GM20000 (cell line): ENCODE results near the gene POR.
A peak's percentile ranks its signal among the peaks of the same experiment; 100 is the strongest.
"Not testable (repeated sequence)": the region's sequence is repeated elsewhere in the genome, so short reads cannot be mapped to it uniquely, and the experiment has no call there.

Source experiments
- DNase-seq: peaks from one replicate; pipeline ENCODE4 v3.0.0; 2012; ENCODE audit warnings: low spot score
- TF ChIP-seq, protein P1 (sequence below): IDR thresholded peaks from 2 replicates; pipeline ENCODE4 v1.5.1; 2012; ENCODE audit warnings: mild to moderate bottlenecking, control low read depth; ENCODE audit errors: extremely low read depth, missing control alignments

Gene POR

DNA sequence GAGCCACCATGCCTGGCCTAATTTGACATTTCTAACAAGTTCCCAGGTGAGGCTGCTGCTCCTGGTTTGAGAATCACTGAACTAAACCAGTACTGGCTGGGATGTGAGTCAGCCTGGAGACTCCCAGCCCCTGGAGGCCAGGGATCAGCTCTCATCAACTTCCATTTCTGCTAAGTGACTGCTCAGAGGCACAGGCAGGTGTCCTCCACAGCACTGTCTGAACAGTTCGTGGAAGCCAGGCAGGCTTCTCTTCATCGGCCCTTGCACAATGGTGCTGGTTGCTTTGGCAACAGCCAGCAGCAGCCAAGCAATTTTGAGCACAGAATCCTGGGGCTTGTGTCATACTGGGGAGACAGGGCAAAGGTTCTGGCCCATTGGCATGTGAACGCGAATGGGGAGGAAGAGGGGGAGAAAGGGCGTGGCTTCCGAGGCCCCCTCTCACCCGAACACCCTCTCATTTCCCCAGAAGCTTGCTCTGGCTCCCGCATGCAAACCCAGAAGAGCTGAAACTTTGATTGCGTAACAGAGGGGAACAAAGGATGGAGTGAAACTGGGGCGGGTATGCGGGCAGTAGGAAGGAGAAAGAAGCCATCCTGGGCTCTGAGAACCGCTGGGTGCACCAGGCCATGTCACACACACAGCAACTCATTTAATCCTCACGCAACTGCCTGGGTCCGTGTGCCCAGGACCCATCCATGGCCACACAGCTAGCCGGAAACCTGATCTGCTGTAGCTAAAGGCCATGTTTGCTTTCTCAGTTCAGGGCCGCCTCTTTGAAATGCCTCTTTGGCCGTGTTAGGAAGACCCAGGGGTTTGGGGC is 9.0 kb upstream of the POR start:
- no peak for DNase-seq
- TF ChIP-seq, protein P1, sequence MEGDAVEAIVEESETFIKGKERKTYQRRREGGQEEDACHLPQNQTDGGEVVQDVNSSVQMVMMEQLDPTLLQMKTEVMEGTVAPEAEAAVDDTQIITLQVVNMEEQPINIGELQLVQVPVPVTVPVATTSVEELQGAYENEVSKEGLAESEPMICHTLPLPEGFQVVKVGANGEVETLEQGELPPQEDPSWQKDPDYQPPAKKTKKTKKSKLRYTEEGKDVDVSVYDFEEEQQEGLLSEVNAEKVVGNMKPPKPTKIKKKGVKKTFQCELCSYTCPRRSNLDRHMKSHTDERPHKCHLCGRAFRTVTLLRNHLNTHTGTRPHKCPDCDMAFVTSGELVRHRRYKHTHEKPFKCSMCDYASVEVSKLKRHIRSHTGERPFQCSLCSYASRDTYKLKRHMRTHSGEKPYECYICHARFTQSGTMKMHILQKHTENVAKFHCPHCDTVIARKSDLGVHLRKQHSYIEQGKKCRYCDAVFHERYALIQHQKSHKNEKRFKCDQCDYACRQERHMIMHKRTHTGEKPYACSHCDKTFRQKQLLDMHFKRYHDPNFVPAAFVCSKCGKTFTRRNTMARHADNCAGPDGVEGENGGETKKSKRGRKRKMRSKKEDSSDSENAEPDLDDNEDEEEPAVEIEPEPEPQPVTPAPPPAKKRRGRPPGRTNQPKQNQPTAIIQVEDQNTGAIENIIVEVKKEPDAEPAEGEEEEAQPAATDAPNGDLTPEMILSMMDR: no peak

DNA sequence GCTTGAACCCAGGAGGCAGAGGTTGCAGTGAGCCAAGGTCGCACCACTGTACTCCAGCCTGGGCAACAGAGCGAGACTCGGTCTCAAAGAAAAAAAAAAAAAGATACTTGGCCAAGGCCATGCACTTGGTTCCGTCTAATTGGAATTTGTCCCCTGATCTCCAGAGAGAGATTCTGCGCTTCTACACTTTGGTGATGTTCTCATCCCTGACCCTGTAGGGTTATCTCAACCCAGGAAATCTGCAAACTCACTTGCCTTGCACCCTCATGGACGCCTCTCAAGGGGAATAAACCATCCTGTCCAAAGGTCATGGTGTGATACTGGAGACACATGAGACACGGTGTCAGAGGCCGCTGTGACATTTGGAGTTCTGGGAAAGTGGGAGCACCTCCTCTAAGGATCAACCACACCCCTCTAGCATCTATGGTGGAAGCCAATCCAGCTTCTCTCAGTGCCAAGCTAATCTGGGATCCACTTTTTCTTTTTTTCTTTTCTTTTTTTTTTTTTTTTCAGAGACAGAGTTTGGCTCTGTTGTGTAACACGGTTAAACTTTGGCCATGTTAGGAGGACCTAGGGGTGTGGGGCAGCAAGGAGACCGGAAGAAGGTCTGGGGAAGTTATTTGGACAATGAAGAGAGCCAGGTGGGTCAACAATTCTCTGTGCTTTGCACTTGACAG is 7.8 kb upstream of the POR start:
- TF ChIP-seq, protein P1: no peak
- no peak for DNase-seq

DNA sequence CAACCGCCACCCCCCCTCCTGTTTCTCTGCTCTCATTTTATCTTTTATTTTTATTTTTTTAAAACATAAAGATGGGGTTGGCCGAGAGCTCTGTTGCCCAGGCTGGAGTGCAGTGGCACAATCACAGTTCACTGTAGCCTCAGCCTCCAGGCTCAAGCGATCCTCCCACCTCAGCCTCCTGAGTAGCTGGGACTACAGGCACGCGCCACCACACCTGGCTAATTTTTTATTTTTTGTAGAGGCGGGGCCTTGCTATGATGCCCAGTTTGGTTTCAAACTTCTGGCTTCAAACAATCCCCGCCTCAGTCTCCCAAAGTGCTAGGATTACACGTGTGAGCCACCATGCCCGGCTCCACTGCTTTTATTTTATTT is 7.3 kb upstream of the POR start:
- not testable (repeated sequence) for DNase-seq

DNA sequence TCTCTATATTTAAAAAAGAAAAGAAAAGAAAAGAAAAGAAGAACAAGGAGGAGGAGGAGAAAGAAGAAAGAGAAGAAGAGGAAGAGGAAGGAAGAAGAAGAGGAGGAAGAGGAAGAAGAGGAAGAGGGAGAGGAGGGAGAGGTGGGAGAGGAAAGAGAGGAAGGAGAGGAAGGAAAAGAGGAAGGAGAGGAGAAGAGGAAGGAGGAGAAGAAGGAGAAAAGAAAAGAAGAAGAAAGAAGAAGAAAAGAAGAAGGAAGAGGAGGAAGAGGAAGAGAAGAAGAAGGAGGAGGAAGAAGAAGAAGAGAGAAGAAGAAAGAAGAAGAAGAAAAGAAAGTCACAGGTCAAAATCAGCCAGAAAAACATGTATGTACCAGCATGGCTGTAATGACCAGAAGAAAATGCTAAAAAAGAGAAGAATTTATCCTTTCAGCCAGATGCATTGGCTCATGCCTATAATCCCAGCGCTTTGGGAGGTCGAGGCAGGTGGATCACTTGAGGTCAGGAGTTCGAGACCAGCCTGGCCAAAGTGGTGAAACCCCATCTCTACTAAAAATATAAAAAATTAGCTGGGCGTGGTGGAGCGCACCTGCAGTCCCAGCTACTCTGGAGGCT is 5.3 kb upstream of the POR start:
- DNase-seq: no peak
- TF ChIP-seq, protein P1: no peak

DNA sequence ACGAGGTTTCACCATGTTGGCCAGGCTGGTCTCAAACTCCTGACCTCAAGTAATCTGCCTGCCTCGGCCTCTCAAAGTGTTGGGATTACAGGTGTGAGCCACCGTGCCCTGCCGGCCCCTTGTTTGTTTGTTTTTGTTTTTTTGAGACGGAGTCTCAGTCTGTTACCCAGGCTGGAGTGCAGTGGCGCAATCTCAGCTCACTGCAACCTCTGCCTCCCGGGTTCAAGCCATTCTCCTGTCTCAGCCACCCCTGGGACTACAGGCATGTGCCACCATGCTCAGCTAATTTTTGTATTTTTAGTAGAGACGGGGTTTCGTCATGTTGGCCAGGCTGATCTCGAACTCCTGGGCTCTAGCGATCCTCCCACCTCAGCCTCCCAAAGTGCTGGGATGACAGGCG is 3.8 kb upstream of the POR start:
- DNase-seq: not testable (repeated sequence)

DNA sequence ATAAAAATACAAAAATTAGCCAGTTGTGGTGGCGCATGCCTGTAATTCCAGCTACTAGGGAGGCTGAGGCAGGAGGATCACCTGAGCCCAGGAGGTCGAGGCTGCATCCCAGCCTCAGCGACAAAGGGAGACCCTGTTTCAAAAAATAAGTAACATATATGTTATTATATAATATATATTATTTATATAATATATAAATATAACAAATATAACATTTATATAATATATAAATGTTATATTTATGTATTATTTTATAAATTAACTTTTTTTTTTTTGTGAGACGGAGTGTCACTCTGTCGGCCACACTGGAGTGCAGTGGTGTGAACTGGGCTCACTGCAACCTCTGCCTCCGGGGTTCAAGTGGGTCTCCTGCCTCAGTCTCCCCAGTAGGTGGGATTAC is 1.5 kb upstream of the POR start:
- TF ChIP-seq, protein P1: no peak
- no peak for DNase-seq

DNA sequence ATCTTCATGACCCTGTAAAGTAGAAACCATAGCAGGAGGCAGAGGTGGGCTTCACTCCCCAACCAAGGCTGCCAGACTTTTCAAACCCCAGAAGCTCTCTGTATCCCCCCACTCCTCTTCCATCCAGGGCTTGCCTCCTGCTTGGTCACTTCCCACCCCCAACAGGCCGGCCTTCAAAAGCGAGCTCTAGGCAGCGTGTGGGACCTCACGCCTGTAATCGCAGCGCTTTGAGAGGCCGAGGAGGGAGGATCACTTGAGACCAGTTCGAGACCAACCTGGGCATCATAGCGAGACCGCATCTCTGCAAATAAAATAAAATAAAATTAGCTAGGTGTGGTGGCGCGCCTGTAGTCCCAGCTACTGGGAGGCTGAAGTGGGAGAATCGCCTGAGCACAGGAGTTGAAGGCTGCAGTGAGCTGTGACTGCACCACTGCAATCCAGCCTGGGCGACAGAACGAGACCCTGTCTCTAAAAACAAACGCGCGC is 743 bp upstream of the POR start:
- DNase-seq: no peak
- TF ChIP-seq, protein P1: no peak

DNA sequence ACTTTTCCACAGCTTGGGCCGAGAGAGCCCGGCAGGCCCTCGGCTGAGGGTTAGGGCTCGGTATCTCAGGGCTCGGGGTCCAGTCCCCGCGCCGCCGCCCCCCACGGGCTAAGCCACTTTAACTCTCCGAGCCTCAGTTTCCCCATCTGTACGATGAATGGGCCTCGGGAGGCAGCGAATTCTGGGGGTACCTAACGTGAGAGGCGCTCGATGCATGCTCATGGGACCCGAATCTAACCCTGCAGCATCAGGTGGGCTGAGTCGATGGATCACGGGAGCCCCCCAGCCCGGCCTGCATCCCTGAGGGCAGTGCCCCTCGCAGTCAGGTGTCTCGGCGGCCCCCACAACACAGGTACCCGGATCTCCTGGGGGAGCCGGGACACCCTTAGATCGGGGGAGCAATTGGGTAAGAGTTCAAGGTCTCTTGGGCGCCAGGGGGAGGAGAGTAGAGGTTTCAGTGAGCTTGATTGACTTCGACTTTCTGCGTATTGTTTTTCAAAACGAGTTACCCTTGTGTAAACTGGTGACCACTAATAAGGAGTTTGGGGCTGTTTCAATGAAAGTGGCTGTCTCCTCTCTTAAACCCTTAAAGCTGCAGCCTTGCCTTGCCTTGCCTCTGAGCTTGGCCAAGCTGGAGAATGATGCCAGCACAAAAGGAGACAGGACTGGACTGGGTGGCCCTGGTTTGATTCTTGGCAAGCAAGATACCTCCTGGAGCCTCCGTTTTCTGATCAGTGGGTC is 631 bp downstream of the POR start:
- TF ChIP-seq, protein P1: no peak
- DNase-seq: peak; percentile 57
